Smooth muscle cell of the coronary artery (primary cell): ENCODE results near the gene DPP10. TPM values are rescaled to one million over a fixed set of nuclear protein-coding genes. Genes with fewer than 3 reads are reported as not detected.

Source experiments
- total RNA-seq: library from RNA; depleted of rRNA; stranded (reverse); fragments of >200 nt; gene quantifications from 2 replicates; pipeline ENCODE4 v1.2.3, GENCODE V29; 2014; ENCODE audit warnings: low replicate concordance

Gene DPP10
- total RNA-seq = not detected in 2 replicates

GRCh38 chr2:114442510-114442909, at the start of gene DPP10:
Gene DPP10 (plus strand): TSS chr2:114442641.

